Retinal pigment epithelial cell (primary cell): ENCODE data around the gene SLC20A1.
A peak's percentile ranks its signal among the peaks of the same experiment; 100 is the strongest.

Experiments used
- DNase-seq: peaks from one replicate; pipeline ENCODE4 v3.0.0-alpha.2; 2010; ENCODE audit warnings: low read depth
- H3K4me3 ChIP-seq: 2 replicates; pipeline ENCODE4 v1.5.1; 2011; ENCODE audit warnings: mild to moderate bottlenecking, low read length, control low read depth, moderate library complexity
- CTCF ChIP-seq: conservative IDR thresholded peaks from 2 replicates; pipeline ENCODE4 v1.5.1; 2011; ENCODE audit warnings: low read depth, low read length, control low read depth, inconsistent platforms

The SLC20A1 gene

GRCh38 chr2:112642561-112642960 is 3.2 kb upstream of the SLC20A1 start:
- DNase-seq, result no peak
- no peak for TF ChIP-seq CTCF
- no peak overlapping the region for H3K4me3 ChIP-seq

- DNase-seq, result no peak
- no peak for TF ChIP-seq CTCF
- H3K4me3 ChIP-seq, result no peak overlapping the region
Measured at GRCh38 chr2:112642966-112643365, 2.8 kb upstream of the SLC20A1 start.

GRCh38 chr2:112643488-112643887 is 2.3 kb upstream of the SLC20A1 start:
- no peak overlapping the region for H3K4me3 ChIP-seq
- no peak for TF ChIP-seq CTCF
- no peak for DNase-seq

GRCh38 chr2:112644155-112644932 is 1.4 kb upstream of the SLC20A1 start:
- peak; percentile 92 for DNase-seq
- peak overlapping the region; percentile 64 for H3K4me3 ChIP-seq
- no peak for TF ChIP-seq CTCF

- no peak for DNase-seq
- peak overlapping the region; percentile 64 for H3K4me3 ChIP-seq
- TF ChIP-seq CTCF, result no peak
Measured at GRCh38 chr2:112644933-112645309, 818 bp upstream of the SLC20A1 start.

GRCh38 chr2:112646102-112646719 is 472 bp downstream of the SLC20A1 start:
- no peak for DNase-seq
- no peak for TF ChIP-seq CTCF
- peak overlapping the region; percentile 79 for H3K4me3 ChIP-seq
